Vagina (tissue), 2 donors: ENCODE results near the gene DNAI7. TPM values are rescaled to one million over a fixed set of nuclear protein-coding genes. Genes with fewer than 3 reads are reported as not detected.
A peak's percentile ranks its signal among the peaks of the same experiment; 100 is the strongest.

Experiments
- DNase-seq, 2 donors: peaks; one replicate each; pipeline ENCODE4 v3.0.0-alpha.2; 2017; ENCODE audit errors: extremely low spot score in 2 of 2
- H3K27ac ChIP-seq: fragments of 200-600 bp; sonication (generic); one replicate; pipeline ENCODE4 v1.5.1; 2019
- H3K27me3 ChIP-seq: fragments of 200-600 bp; sonication (generic); one replicate; pipeline ENCODE4 v1.5.1; 2019
- H3K36me3 ChIP-seq, 2 donors: fragments of 200-600 bp; sonication (generic); one replicate each; pipeline ENCODE4 v1.5.1; 2017 to 2019
- H3K4me1 ChIP-seq: fragments of 200-600 bp; sonication (generic); one replicate; pipeline ENCODE4 v1.5.1; 2019
- H3K4me3 ChIP-seq, 2 donors: fragments of 200-600 bp; sonication (generic); 1 replicate in 1 of 2; 2 replicates in 1 of 2; pipeline ENCODE4 v1.5.1; 2016 to 2019
- H3K9me3 ChIP-seq: fragments of 200-600 bp; sonication (generic); one replicate; pipeline ENCODE4 v1.5.1; 2019
- CTCF ChIP-seq, 3 experiments: fragments of 450-650 bp in 2 of 3; fragments of 200-600 bp in 1 of 3; sonication (generic) in 1 of 3; IDR thresholded peaks; one replicate each; pipeline ENCODE4 v1.5.1; 2017 to 2019; ENCODE audit warnings: antibody characterized with exemption in 3 of 3, mild to moderate bottlenecking in 2 of 3, moderate library complexity in 2 of 3
- POLR2A ChIP-seq, 2 donors: fragments of 450-650 bp; IDR thresholded peaks; one replicate each; pipeline ENCODE4 v1.6.1; 2017; ENCODE audit warnings: antibody characterized with exemption in 2 of 2, mild to moderate bottlenecking in 2 of 2, moderate library complexity in 2 of 2
- POLR2AphosphoS5 ChIP-seq, 2 donors: sonication (generic); formaldehyde crosslinking; IDR thresholded peaks; one replicate each; pipeline ENCODE4 v1.9.0; 2017; ENCODE audit warnings: antibody characterized with exemption in 2 of 2, mild to moderate bottlenecking in 2 of 2, low read depth in 1 of 2; ENCODE audit not compliant: insufficient read depth in 1 of 2
- intact Hi-C: fragments of 100-400 bp; cut with DNase I; formaldehyde crosslinking; loops from one replicate; pipeline ENCODE4 v1.15.1; 2023
- total RNA-seq: library from RNA; depleted of rRNA; stranded (reverse); fragments of >200 nt; gene quantifications from one replicate; pipeline ENCODE4 v1.2.3, GENCODE V29; 2016

Gene DNAI7
- total RNA-seq, 1 donor from 2014 or later: 3.4 TPM

- Histone ChIP-seq H3K9me3 (no peaks in the 10 kb centered on the region), H3K27me3 (no peaks in the 10 kb centered on the region), H3K27ac (no peak overlapping the region), H3K4me3 (no peak overlapping the region), H3K4me1 (no peaks in the 10 kb centered on the region), H3K36me3 (no peaks in the 10 kb centered on the region)
- DNase-seq: no peak
- no peak for TF ChIP-seq POLR2AphosphoS5 (IDR thresholded peaks at IDR 0.05; ENCODE audit: insufficient read depth in 1 of 2, low read depth in 1 of 2)
- TF ChIP-seq CTCF (IDR thresholded peaks at IDR 0.05): no peak
- no peak for TF ChIP-seq POLR2A (IDR thresholded peaks at IDR 0.05)
- intact Hi-C loops: no loop called here
Measured at GRCh38 chr12:25156061-25156460, 38.9 kb downstream of the DNAI7 start.

- no peak overlapping the region for H3K4me3 ChIP-seq
- H3K9me3 ChIP-seq: no peaks in the 10 kb centered on the region
- H3K4me1 ChIP-seq: no peaks in the 10 kb centered on the region
- H3K36me3 ChIP-seq: no peaks in the 10 kb centered on the region
- H3K27ac ChIP-seq: no peak overlapping the region
- intact Hi-C loops: no loop called here
- DNase-seq: no peak
- no peak for TF ChIP-seq POLR2AphosphoS5 (IDR thresholded peaks at IDR 0.05; ENCODE audit: insufficient read depth in 1 of 2, low read depth in 1 of 2)
- TF ChIP-seq POLR2A (IDR thresholded peaks at IDR 0.05): no peak
- peak; percentile 13 to 45 (median 36) for TF ChIP-seq CTCF (IDR thresholded peaks at IDR 0.05)
- no peaks in the 10 kb centered on the region for H3K27me3 ChIP-seq
Measured at GRCh38 chr12:25155022-25155576, 39.9 kb downstream of the DNAI7 start.

GRCh38 chr12:25152055-25152454 is 42.9 kb downstream of the DNAI7 start:
- no peak overlapping the region for H3K27ac ChIP-seq
- intact Hi-C loops: no loop called here
- DNase-seq: no peak
- no peaks in the 10 kb centered on the region for H3K4me1 ChIP-seq
- H3K27me3 ChIP-seq: no peaks in the 10 kb centered on the region
- H3K4me3 ChIP-seq: no peak overlapping the region
- no peaks in the 10 kb centered on the region for H3K9me3 ChIP-seq
- no peaks in the 10 kb centered on the region for H3K36me3 ChIP-seq
- TF ChIP-seq POLR2A (IDR thresholded peaks at IDR 0.05): no peak
- no peak for TF ChIP-seq CTCF (IDR thresholded peaks at IDR 0.05)
- TF ChIP-seq POLR2AphosphoS5 (IDR thresholded peaks at IDR 0.05; ENCODE audit: insufficient read depth in 1 of 2, low read depth in 1 of 2): no peak

GRCh38 chr12:25151476-25151875 is 43.5 kb downstream of the DNAI7 start:
- Histone ChIP-seq H3K36me3 (no peaks in the 10 kb centered on the region), H3K27me3 (no peaks in the 10 kb centered on the region), H3K27ac (no peak overlapping the region), H3K4me3 (no peak overlapping the region), H3K9me3 (no peaks in the 10 kb centered on the region), H3K4me1 (no peaks in the 10 kb centered on the region)
- intact Hi-C loops: no loop called here
- DNase-seq: no peak
- TF ChIP-seq POLR2A (IDR thresholded peaks at IDR 0.05) (no peak), POLR2AphosphoS5 (IDR thresholded peaks at IDR 0.05; ENCODE audit: insufficient read depth in 1 of 2, low read depth in 1 of 2) (no peak), CTCF (IDR thresholded peaks at IDR 0.05) (no peak)

GRCh38 chr12:25146686-25147085 is 48.3 kb downstream of the DNAI7 start:
- DNase-seq: no peak
- no peak overlapping the region for H3K4me3 ChIP-seq
- no peak overlapping the region for H3K27ac ChIP-seq
- no peaks in the 10 kb centered on the region for H3K27me3 ChIP-seq
- TF ChIP-seq CTCF (IDR thresholded peaks at IDR 0.05) (no peak), POLR2A (IDR thresholded peaks at IDR 0.05) (no peak), POLR2AphosphoS5 (IDR thresholded peaks at IDR 0.05; ENCODE audit: insufficient read depth in 1 of 2, low read depth in 1 of 2) (no peak)
- intact Hi-C loops: no loop called here
- no peaks in the 10 kb centered on the region for H3K4me1 ChIP-seq
- H3K36me3 ChIP-seq: no peaks in the 10 kb centered on the region
- no peaks in the 10 kb centered on the region for H3K9me3 ChIP-seq
